NB4 (cell line): ENCODE measurements around the gene KIAA1549.
"Not testable (repeated sequence)": the region's sequence is repeated elsewhere in the genome, so short reads cannot be mapped to it uniquely, and the experiment has no call there.

Source experiments
- DNase-seq: peaks from one replicate; pipeline ENCODE4 v3.0.0; 2010; ENCODE audit warnings: low read depth
- H3K4me3 ChIP-seq: one replicate; pipeline ENCODE4 v1.5.1; 2011; ENCODE audit warnings: mild to moderate bottlenecking, low read depth, low read length, moderate library complexity
- CTCF ChIP-seq: IDR thresholded peaks from one replicate; pipeline ENCODE4 v1.5.1; 2012; ENCODE audit warnings: low read depth, low read length
- MYC ChIP-seq: IDR thresholded peaks from 2 replicates; pipeline ENCODE4 v1.6.1; 2011; ENCODE audit warnings: low read depth, low read length
- POLR2A ChIP-seq: IDR thresholded peaks from 2 replicates; pipeline ENCODE4 v1.6.1; 2011; ENCODE audit warnings: mild to moderate bottlenecking; ENCODE audit not compliant: insufficient read length; ENCODE audit errors: extremely low read depth
- TF ChIP-seq, protein P1 (sequence below): IDR thresholded peaks from 2 replicates; pipeline ENCODE4 v1.6.1; 2011; ENCODE audit warnings: low read depth, low read length

The KIAA1549 gene

GRCh38 chr7:138801256-138801655 is 179.9 kb downstream of the KIAA1549 start:
- H3K4me3 ChIP-seq, result no peak overlapping the region
- TF ChIP-seq CTCF (no peak), MYC (no peak), POLR2A (no peak)
- TF ChIP-seq, protein P1, sequence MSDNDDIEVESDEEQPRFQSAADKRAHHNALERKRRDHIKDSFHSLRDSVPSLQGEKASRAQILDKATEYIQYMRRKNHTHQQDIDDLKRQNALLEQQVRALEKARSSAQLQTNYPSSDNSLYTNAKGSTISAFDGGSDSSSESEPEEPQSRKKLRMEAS, result no peak
- DNase-seq, result no peak

GRCh38 chr7:138799336-138800000 is 181.7 kb downstream of the KIAA1549 start:
- H3K4me3 ChIP-seq, result no peak overlapping the region
- TF ChIP-seq, protein P1, result no peak
- TF ChIP-seq POLR2A (no peak), MYC (no peak), CTCF (no peak)
- DNase-seq, result no peak

GRCh38 chr7:138798836-138799235 is 182.4 kb downstream of the KIAA1549 start:
- TF ChIP-seq CTCF (no peak), POLR2A (no peak), MYC (no peak)
- TF ChIP-seq, protein P1, result no peak
- no peak for DNase-seq
- H3K4me3 ChIP-seq, result no peak overlapping the region

DNA sequence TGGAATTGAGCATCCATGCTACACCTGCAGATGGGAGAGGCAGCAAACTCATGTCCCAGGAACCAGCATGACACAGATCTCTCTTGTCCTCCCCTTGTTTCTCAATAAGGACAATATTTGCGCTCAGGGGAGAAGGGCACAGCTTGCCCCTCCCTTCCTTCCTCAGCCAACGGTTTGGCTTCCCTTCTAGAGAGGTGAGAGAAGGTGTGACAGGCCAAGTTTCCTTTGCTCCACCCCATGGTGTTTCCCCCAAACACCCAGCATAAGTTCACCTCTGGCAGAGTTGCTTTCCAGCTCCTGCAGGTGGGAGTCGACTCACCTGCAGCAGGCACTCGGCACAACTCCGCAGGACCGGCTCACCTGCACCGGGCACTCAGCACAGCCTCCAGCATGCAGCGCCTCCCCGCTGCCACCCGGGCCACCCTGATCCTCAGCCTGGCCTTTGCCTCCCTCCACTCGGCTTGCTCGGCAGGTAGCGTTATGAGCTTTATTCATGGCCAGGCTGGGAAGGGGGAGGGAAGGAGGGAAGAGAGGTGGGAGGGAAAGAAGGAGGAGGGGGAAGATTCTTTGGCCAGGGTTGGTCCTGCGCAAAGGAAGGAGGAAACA is 183.4 kb downstream of the KIAA1549 start, which contains the start of the genes ATP6V0A4 and TMEM213:
TSS of gene ATP6V0A4 (minus strand) at position 482 of the 606 bp plus-strand sequence. CDS start 26,949 bp downstream, outside the sequence.
TSS of gene TMEM213 (plus strand) at position 280 of the 606 bp plus-strand sequence. CDS start at position 391, 111 bp downstream.
- TF ChIP-seq CTCF, result no peak
- no peak for TF ChIP-seq MYC
- TF ChIP-seq POLR2A, result no peak
- TF ChIP-seq, protein P1, result no peak
- H3K4me3 ChIP-seq, result no peak within 1 kb of the TSS
- DNase-seq, result no peak

- not testable (repeated sequence) for DNase-seq
These were observed 184.1 kb downstream of the KIAA1549 start for GRCh38 chr7:138797046-138797445.

GRCh38 chr7:138796038-138796615 is 185.1 kb downstream of the KIAA1549 start:
- no peak for TF ChIP-seq POLR2A
- no peak for TF ChIP-seq MYC
- TF ChIP-seq CTCF, result no peak
- TF ChIP-seq, protein P1, result no peak

More at GRCh38 chr7:138797046-138797445, 184.1 kb downstream of the KIAA1549 start:
- not testable (repeated sequence) for H3K4me3 ChIP-seq

More at GRCh38 chr7:138796038-138796615, 185.1 kb downstream of the KIAA1549 start:
- H3K4me3 ChIP-seq, result no peak overlapping the region
- DNase-seq, result no peak
